ENCODE measurements around the gene MMAB.

Gene MMAB

GRCh38 chr12:109615556-109616229 lies 42.4 kb upstream of the MMAB start:
- DNase-seq (ENCODE audit: low read depth) = no peak
- no peak for TF ChIP-seq CTCF (conservative IDR thresholded peaks at IDR 0.05; ENCODE audit: control insufficient read depth, insufficient read depth, low read depth, low read length)
- H3K4me3 ChIP-seq (ENCODE audit: control insufficient read depth, low read depth, low read length) = no peak overlapping the region

- no peak for DNase-seq (ENCODE audit: low read depth)
- no peak for TF ChIP-seq CTCF (conservative IDR thresholded peaks at IDR 0.05; ENCODE audit: control insufficient read depth, insufficient read depth, low read depth, low read length)
- H3K4me3 ChIP-seq (ENCODE audit: control insufficient read depth, low read depth, low read length) = no peak overlapping the region
Observed at GRCh38 chr12:109613649-109614455, 40.5 kb upstream of the MMAB start.

- peak; percentile 20 for DNase-seq (ENCODE audit: low read depth)
- TF ChIP-seq CTCF (conservative IDR thresholded peaks at IDR 0.05; ENCODE audit: control insufficient read depth, insufficient read depth, low read depth, low read length) = peak; percentile 36
- H3K4me3 ChIP-seq (ENCODE audit: control insufficient read depth, low read depth, low read length) = no peak overlapping the region
Observed at GRCh38 chr12:109612975-109613502, 39.7 kb upstream of the MMAB start.

- TF ChIP-seq CTCF (conservative IDR thresholded peaks at IDR 0.05; ENCODE audit: control insufficient read depth, insufficient read depth, low read depth, low read length) = no peak
- no peak overlapping the region for H3K4me3 ChIP-seq (ENCODE audit: control insufficient read depth, low read depth, low read length)
- DNase-seq (ENCODE audit: low read depth) = no peak
Observed at GRCh38 chr12:109612003-109612402, 38.7 kb upstream of the MMAB start.

- TF ChIP-seq CTCF (conservative IDR thresholded peaks at IDR 0.05; ENCODE audit: control insufficient read depth, insufficient read depth, low read depth, low read length) = no peak
- H3K4me3 ChIP-seq (ENCODE audit: control insufficient read depth, low read depth, low read length) = no peak overlapping the region
- no peak for DNase-seq (ENCODE audit: low read depth)
Observed at GRCh38 chr12:109611223-109611622, 37.9 kb upstream of the MMAB start.

GRCh38 chr12:109610523-109610922 lies 37.2 kb upstream of the MMAB start:
- TF ChIP-seq CTCF (conservative IDR thresholded peaks at IDR 0.05; ENCODE audit: control insufficient read depth, insufficient read depth, low read depth, low read length) = no peak
- DNase-seq (ENCODE audit: low read depth) = no peak
- H3K4me3 ChIP-seq (ENCODE audit: control insufficient read depth, low read depth, low read length) = no peak overlapping the region
